GM12865 (cell line): Measurements from ENCODE around the gene PPP2R5C.

Experiments
- DNase-seq: peaks from one replicate; pipeline ENCODE4 v3.0.0; 2010; ENCODE audit warnings: low read depth
- H3K4me3 ChIP-seq: 2 replicates; pipeline ENCODE4 v1.5.1; 2011; ENCODE audit warnings: mild to moderate bottlenecking, low read depth, low read length, control low read depth
- CTCF ChIP-seq: IDR thresholded peaks from 2 replicates; pipeline ENCODE4 v1.5.1; 2011; ENCODE audit warnings: low read length, control low read depth, low read depth, inconsistent platforms; ENCODE audit not compliant: insufficient read depth; ENCODE audit errors: missing control alignments

Gene PPP2R5C

GRCh38 chr14:101855958-101856357 is 94.4 kb downstream of the PPP2R5C start:
- no peak for DNase-seq

GRCh38 chr14:101856536-101856935 is 95.0 kb downstream of the PPP2R5C start:
- no peak for DNase-seq
- no peak for TF ChIP-seq CTCF
- no peak overlapping the region for H3K4me3 ChIP-seq

More at GRCh38 chr14:101855958-101856357, 94.4 kb downstream of the PPP2R5C start:
- H3K4me3 ChIP-seq: no peak overlapping the region
- no peak for TF ChIP-seq CTCF

GRCh38 chr14:101857226-101857625 is 95.7 kb downstream of the PPP2R5C start:
- TF ChIP-seq CTCF: no peak
- H3K4me3 ChIP-seq: no peak overlapping the region
- DNase-seq: no peak

- DNase-seq: no peak
- TF ChIP-seq CTCF: no peak
Observed at GRCh38 chr14:101858791-101859537, 97.5 kb downstream of the PPP2R5C start.

GRCh38 chr14:101859538-101859902 is 98.0 kb downstream of the PPP2R5C start:
- no peak for DNase-seq
- TF ChIP-seq CTCF: no peak
- no peak overlapping the region for H3K4me3 ChIP-seq

More at GRCh38 chr14:101858791-101859537, 97.5 kb downstream of the PPP2R5C start:
- H3K4me3 ChIP-seq: no peak overlapping the region

- TF ChIP-seq CTCF: no peak
- DNase-seq: no peak
- H3K4me3 ChIP-seq: no peak overlapping the region
Observed at GRCh38 chr14:101859958-101860357, 98.4 kb downstream of the PPP2R5C start.

- no peak for DNase-seq
- no peak overlapping the region for H3K4me3 ChIP-seq
- no peak for TF ChIP-seq CTCF
Observed at GRCh38 chr14:101861464-101861863, 100.0 kb downstream of the PPP2R5C start.
